H9 (cell line): ENCODE measurements around the gene EML5. TPM values are rescaled to one million over a fixed set of nuclear protein-coding genes. Genes with fewer than 3 reads are reported as not detected.

ENCODE experiments used
- DNase-seq: peaks from one replicate; pipeline ENCODE4 v3.0.0-alpha.2; 2017
- H2AFZ ChIP-seq: one replicate; pipeline ENCODE4 v1.6.1; 2013; ENCODE audit warnings: mild to moderate bottlenecking, low read length, control low read depth, moderate library complexity
- H2AK5ac ChIP-seq: 2 replicates; pipeline ENCODE4 v1.6.1; 2013; ENCODE audit warnings: low read length, control low read depth, mixed read lengths; ENCODE audit not compliant: insufficient read length
- H2BK120ac ChIP-seq: one replicate; pipeline ENCODE4 v1.6.1; 2013; ENCODE audit warnings: low read depth, mild to moderate bottlenecking, low read length, control low read depth, inconsistent platforms; ENCODE audit not compliant: poor library complexity, severe bottlenecking
- H2BK12ac ChIP-seq: 2 replicates; pipeline ENCODE4 v1.6.1; 2013; ENCODE audit warnings: low read length, control low read depth, mixed read lengths, low read depth; ENCODE audit not compliant: insufficient read length
- H2BK15ac ChIP-seq: 2 replicates; pipeline ENCODE4 v1.6.1; 2013; ENCODE audit warnings: low read depth, low read length, control low read depth
- H2BK20ac ChIP-seq: one replicate; pipeline ENCODE4 v1.6.1; 2013; ENCODE audit warnings: low read depth, mild to moderate bottlenecking, low read length, control low read depth, inconsistent platforms; ENCODE audit not compliant: poor library complexity, severe bottlenecking
- H2BK5ac ChIP-seq: 2 replicates; pipeline ENCODE4 v1.6.1; 2013; ENCODE audit warnings: low read length, control low read depth, mixed read lengths; ENCODE audit not compliant: insufficient read length
- H3K14ac ChIP-seq: 2 replicates; pipeline ENCODE4 v1.6.1; 2013; ENCODE audit warnings: low read length, control low read depth; ENCODE audit not compliant: insufficient read depth
- H3K18ac ChIP-seq: 2 replicates; pipeline ENCODE4 v1.6.1; 2013; ENCODE audit warnings: low read depth, mild to moderate bottlenecking, mixed read lengths, low read length, control low read depth; ENCODE audit not compliant: insufficient read length
- H3K23ac ChIP-seq: 2 replicates; pipeline ENCODE4 v1.6.1; 2013; ENCODE audit warnings: low read length, control low read depth, mixed read lengths, low read depth; ENCODE audit not compliant: insufficient read length
- H3K23me2 ChIP-seq: 2 replicates; pipeline ENCODE4 v1.6.1; 2013; ENCODE audit warnings: low read depth, mild to moderate bottlenecking, mixed read lengths, low read length, control low read depth; ENCODE audit not compliant: insufficient read length, poor library complexity, severe bottlenecking
- H3K27ac ChIP-seq: 2 replicates; pipeline ENCODE4 v1.5.1; 2013; ENCODE audit warnings: low read length, control low read depth, mixed read lengths, low read depth; ENCODE audit not compliant: insufficient read length
- H3K27me3 ChIP-seq: 2 replicates; pipeline ENCODE4 v1.6.1; 2013; ENCODE audit warnings: low read length, control low read depth, inconsistent platforms; ENCODE audit not compliant: insufficient read depth
- H3K4ac ChIP-seq: 2 replicates; pipeline ENCODE4 v1.6.1; 2013; ENCODE audit warnings: low read depth, mild to moderate bottlenecking, control low read depth, inconsistent platforms, low read length, moderate library complexity
- H3K4me1 ChIP-seq: 2 replicates; pipeline ENCODE4 v1.6.1; 2013; ENCODE audit warnings: low read length, control low read depth, inconsistent platforms; ENCODE audit not compliant: insufficient read depth
- H3K4me2 ChIP-seq: 2 replicates; pipeline ENCODE4 v1.6.1; 2013; ENCODE audit warnings: low read length, control low read depth, mixed read lengths; ENCODE audit not compliant: insufficient read length, insufficient read depth
- H3K56ac ChIP-seq: 2 replicates; pipeline ENCODE4 v1.6.1; 2013; ENCODE audit warnings: low read depth, mild to moderate bottlenecking, mixed read lengths, low read length, control low read depth; ENCODE audit not compliant: insufficient read length
- H3K79me1 ChIP-seq: 2 replicates; pipeline ENCODE4 v1.6.1; 2013; ENCODE audit warnings: low read depth, mild to moderate bottlenecking, moderate library complexity, low read length, control low read depth, inconsistent platforms; ENCODE audit not compliant: insufficient read depth, poor library complexity, severe bottlenecking
- H3K79me2 ChIP-seq: 2 replicates; pipeline ENCODE4 v1.6.1; 2013; ENCODE audit warnings: low read length, control low read depth, inconsistent platforms; ENCODE audit not compliant: insufficient read depth
- H3K9ac ChIP-seq: 2 replicates; pipeline ENCODE4 v1.6.1; 2013; ENCODE audit warnings: low read length, control low read depth, mixed read lengths; ENCODE audit not compliant: insufficient read length; ENCODE audit errors: extremely low read depth
- H3K9me3 ChIP-seq: one replicate; pipeline ENCODE4 v1.6.1; 2013; ENCODE audit warnings: low read depth, low read length, inconsistent platforms; ENCODE audit not compliant: control insufficient read depth
- H3T11ph ChIP-seq: one replicate; pipeline ENCODE4 v1.6.1; 2013; ENCODE audit warnings: mild to moderate bottlenecking, low read length, control low read depth, inconsistent platforms
- H4K20me1 ChIP-seq: one replicate; pipeline ENCODE4 v1.6.1; 2013; ENCODE audit not compliant: control insufficient read depth, insufficient read length, insufficient read depth
- H4K5ac ChIP-seq: 2 replicates; pipeline ENCODE4 v1.6.1; 2013; ENCODE audit warnings: low read depth, mild to moderate bottlenecking, mixed read lengths, low read length, control low read depth; ENCODE audit not compliant: insufficient read length
- H4K8ac ChIP-seq: replicated peaks from 2 replicates; pipeline ENCODE4 v1.6.1; 2013; ENCODE audit warnings: low read length, control low read depth, mixed read lengths, low read depth; ENCODE audit not compliant: insufficient read length
- H4K91ac ChIP-seq: 2 replicates; pipeline ENCODE4 v1.6.1; 2013; ENCODE audit warnings: low read depth, mild to moderate bottlenecking, moderate library complexity, mixed read lengths, low read length, control low read depth; ENCODE audit not compliant: insufficient read length
- H3K27ac Mint-ChIP-seq, 3 experiments: 2 replicates in 2 of 3; 3 replicates in 1 of 3; pipeline ENCODE4 v1.8.0; 2020 to 2021; ENCODE audit warnings: mixed read lengths in 3 of 3, mild to moderate bottlenecking in 1 of 3, moderate library complexity in 1 of 3
- H3K27me3 Mint-ChIP-seq: 2 replicates; pipeline ENCODE4 v1.8.0; 2021; ENCODE audit warnings: low read depth, mild to moderate bottlenecking, moderate library complexity, mixed read lengths
- H3K36me3 Mint-ChIP-seq, 3 experiments: 2 replicates in 2 of 3; 3 replicates in 1 of 3; pipeline ENCODE4 v1.8.0; 2020 to 2021; ENCODE audit warnings: low read depth in 3 of 3, mixed read lengths in 3 of 3; ENCODE audit not compliant: insufficient read depth in 1 of 3
- H3K4me1 Mint-ChIP-seq, 2 experiments: 2 replicates each; pipeline ENCODE4 v1.8.0; 2020; ENCODE audit warnings: mixed read lengths in 2 of 2
- H3K4me3 Mint-ChIP-seq, 2 experiments: 2 replicates in 1 of 2; 3 replicates in 1 of 2; pipeline ENCODE4 v1.8.0; 2020 to 2021; ENCODE audit warnings: mild to moderate bottlenecking in 2 of 2, mixed read lengths in 2 of 2, moderate library complexity in 1 of 2
- H3K9me3 Mint-ChIP-seq, 2 experiments: 2 replicates in 1 of 2; 3 replicates in 1 of 2; pipeline ENCODE4 v1.8.0; 2020; ENCODE audit warnings: mild to moderate bottlenecking in 2 of 2, mixed read lengths in 2 of 2, moderate library complexity in 1 of 2
- CTCF ChIP-seq: fragments of 200-600 bp; sonication (generic); conservative IDR thresholded peaks from 3 replicates; pipeline ENCODE4 v1.8.0; 2021; ENCODE audit warnings: antibody characterized with exemption, mild to moderate bottlenecking
- WGBS: extraction: QIAGEN DNeasy Blood & Tissue Kit; methylation state at CpG from one replicate; pipeline ENCODE4 v1.1.7; 2013; ENCODE audit warnings: missing lambda C conversion rate, low lambda C conversion rate, mixed read lengths; ENCODE audit not compliant: insufficient read length; ENCODE audit errors: extremely low coverage; 5-methylcytosine and 5-hydroxymethylcytosine counted together
- total RNA-seq: library from RNA; stranded (reverse); gene quantifications from 2 replicates; pipeline ENCODE4 v1.2.1, GENCODE V29; 2021

Gene EML5
- total RNA-seq, 1 experiment from 2014 or later, result 0.81 TPM

GRCh38 chr14:88630565-88630964 is 162.2 kb downstream of the EML5 start:
- H2BK12ac ChIP-seq, result no peak overlapping the region
- no peak overlapping the region for H3K18ac ChIP-seq
- Mint-ChIP-seq H3K27me3 (no peaks in the 10 kb centered on the region), H3K9me3 (no peaks in the 10 kb centered on the region), H3K36me3 (no peaks in the 10 kb centered on the region), H3K27ac (no peak overlapping the region), H3K4me1 (no peaks in the 10 kb centered on the region), H3K4me3 (no peak overlapping the region)
- H2BK5ac ChIP-seq, result no peak overlapping the region
- H2BK15ac ChIP-seq, result no peak overlapping the region
- WGBS, result no CpG with 5 or more reads among the region's 6 CpGs
- H3K79me2 ChIP-seq, result no peaks in the 10 kb centered on the region
- H3K4me1 ChIP-seq, result no peaks in the 10 kb centered on the region
- H3K4ac ChIP-seq, result no peak overlapping the region
- H3T11ph ChIP-seq, result no peak overlapping the region
- no peak overlapping the region for H3K4me2 ChIP-seq
- H2BK20ac ChIP-seq, result no peak overlapping the region
- no peak overlapping the region for H3K9ac ChIP-seq
- no peaks in the 10 kb centered on the region for H3K23me2 ChIP-seq
- no peaks in the 10 kb centered on the region for H3K27me3 ChIP-seq
- no peaks in the 10 kb centered on the region for H3K9me3 ChIP-seq
- H2AK5ac ChIP-seq, result no peak overlapping the region
- H3K56ac ChIP-seq, result no peak overlapping the region
- H3K27ac ChIP-seq, result no peak overlapping the region
- no peak for DNase-seq
- H4K91ac ChIP-seq, result no peak overlapping the region
- no peaks in the 10 kb centered on the region for H4K20me1 ChIP-seq
- no peak overlapping the region for H3K14ac ChIP-seq
- no peak for TF ChIP-seq CTCF
- H3K79me1 ChIP-seq, result no peaks in the 10 kb centered on the region
- no peak overlapping the region for H2BK120ac ChIP-seq
- no peak overlapping the region for H3K23ac ChIP-seq
- H4K8ac ChIP-seq, result no peak overlapping the region
- no peak overlapping the region for H2AFZ ChIP-seq
- no peak overlapping the region for H4K5ac ChIP-seq
